GM21367 (cell line): ENCODE measurements around the gene NEK5.
"Not testable (repeated sequence)": the region's sequence is repeated elsewhere in the genome, so short reads cannot be mapped to it uniquely, and the experiment has no call there.

Source experiments
- ATAC-seq: cut with Tn5 transposase; IDR thresholded peaks from one replicate; pipeline ENCODE4 v1.9.1; 2021; ENCODE audit not compliant: unreplicated experiment

The NEK5 gene

GRCh38 chr13:52082601-52083000, 46.3 kb downstream of the NEK5 start:
- no peak for ATAC-seq

GRCh38 chr13:52079891-52080290, 49.0 kb downstream of the NEK5 start:
- ATAC-seq, result not testable (repeated sequence)

GRCh38 chr13:52070929-52071523, 57.8 kb downstream of the NEK5 start:
- ATAC-seq, result no peak

- ATAC-seq, result no peak
Observed at GRCh38 chr13:52067237-52067636, 61.6 kb downstream of the NEK5 start.

- ATAC-seq, result no peak
Observed at GRCh38 chr13:52061587-52061986, 67.3 kb downstream of the NEK5 start.

- not testable (repeated sequence) for ATAC-seq
Observed at GRCh38 chr13:52061064-52061463, 67.8 kb downstream of the NEK5 start.

- no peak for ATAC-seq
Observed at GRCh38 chr13:52053460-52053859, 75.4 kb downstream of the NEK5 start.

- no peak for ATAC-seq
Observed at GRCh38 chr13:52051400-52051799, 77.5 kb downstream of the NEK5 start.

- ATAC-seq, result no peak
Observed at GRCh38 chr13:52048516-52048915, 80.4 kb downstream of the NEK5 start.

- no peak for ATAC-seq
Observed at GRCh38 chr13:52047463-52047862, 81.4 kb downstream of the NEK5 start.

GRCh38 chr13:52043675-52044074, 85.2 kb downstream of the NEK5 start:
- no peak for ATAC-seq

GRCh38 chr13:52036037-52036436, 92.8 kb downstream of the NEK5 start:
- no peak for ATAC-seq

- ATAC-seq, result no peak
Observed at GRCh38 chr13:52034616-52035226, 94.2 kb downstream of the NEK5 start.

GRCh38 chr13:52033039-52033438, 95.8 kb downstream of the NEK5 start:
- no peak for ATAC-seq

GRCh38 chr13:52030401-52030800, 98.5 kb downstream of the NEK5 start:
- not testable (repeated sequence) for ATAC-seq

- ATAC-seq, result no peak
Observed at GRCh38 chr13:52029569-52029968, 99.3 kb downstream of the NEK5 start.

- ATAC-seq, result no peak
Observed at GRCh38 chr13:52027832-52028231, 101.0 kb downstream of the NEK5 start.

GRCh38 chr13:52026246-52026626, 102.6 kb downstream of the NEK5 start:
- ATAC-seq, result no peak

GRCh38 chr13:52025475-52026245, 103.2 kb downstream of the NEK5 start:
- no peak for ATAC-seq

- ATAC-seq, result no peak
Observed at GRCh38 chr13:52024481-52024880, 104.4 kb downstream of the NEK5 start, which contains the start of gene UTP14C. Gene UTP14C (plus strand): TSS chr13:52024691. CDS start chr13:52028805, 4,114 bp downstream.

- no peak for ATAC-seq
Observed at GRCh38 chr13:52022356-52022755, 106.5 kb downstream of the NEK5 start.

- no peak for ATAC-seq
Observed at GRCh38 chr13:52020191-52020590, 108.7 kb downstream of the NEK5 start.
